SK-N-SH (cell line): Measurements from ENCODE around the gene DMD.

Source experiments
- CTCF ChIP-seq: fragments of 200-600 bp; sonication (generic); IDR thresholded peaks from 2 replicates; pipeline ENCODE4 v1.6.1; 2017; ENCODE audit warnings: antibody characterized with exemption, mild to moderate bottlenecking, moderate library complexity
- EP300 ChIP-seq, 2 experiments: IDR thresholded peaks; 2 replicates each; pipeline versions ENCODE4 v1.4.0 to v1.6.1; 2012; ENCODE audit warnings: borderline replicate concordance in 1 of 2, low read depth in 1 of 2, low read length in 1 of 2
- FOXJ3 ChIP-seq: sonication (generic); formaldehyde crosslinking; IDR thresholded peaks from 2 replicates; pipeline ENCODE4 v1.5.1; 2020; ENCODE audit warnings: mild to moderate bottlenecking, missing genetic modification reagents
- IRF3 ChIP-seq: fragments of 150-350 bp; IDR thresholded peaks from 2 replicates; pipeline ENCODE4 v1.6.1; 2016; ENCODE audit warnings: mild to moderate bottlenecking, low read depth, low read length
- JUND ChIP-seq: IDR thresholded peaks from 2 replicates; pipeline ENCODE4 v1.4.0; 2012
- MAX ChIP-seq: IDR thresholded peaks from 2 replicates; pipeline ENCODE4 v1.4.0; 2012; ENCODE audit warnings: low read depth
- NRF1 ChIP-seq: IDR thresholded peaks from 2 replicates; pipeline ENCODE4 v1.6.1; 2012; ENCODE audit warnings: low read depth, mild to moderate bottlenecking, low read length
- RAD21 ChIP-seq: IDR thresholded peaks from 2 replicates; pipeline ENCODE4 v1.6.1; 2012; ENCODE audit warnings: mild to moderate bottlenecking, low read length
- SMC3 ChIP-seq: IDR thresholded peaks from 2 replicates; pipeline ENCODE4 v1.6.1; 2012; ENCODE audit warnings: low read depth, low read length, improper control_type of control experiment
- TAF1 ChIP-seq: IDR thresholded peaks from 2 replicates; pipeline ENCODE4 v1.6.1; 2012; ENCODE audit warnings: low read depth, mild to moderate bottlenecking, low read length, moderate library complexity, borderline replicate concordance

- TF ChIP-seq TAF1 (no peak), CTCF (no peak), JUND (no peak), FOXJ3 (CRISPR knock-in tag) (no peak), IRF3 (no peak), MAX (no peak), EP300 (IDR thresholded peaks at IDR 0.05; ENCODE audit: borderline replicate concordance in 1 of 2, low read depth in 1 of 2, low read length in 1 of 2) (no peak), NRF1 (no peak), SMC3 (no peak), RAD21 (no peak)
These were observed 1630.6 kb downstream of the DMD start for GRCh38 chrX:31580726-31581125.
